Astrocyte (in vitro differentiated cells and primary cell): ENCODE measurements around the gene ASPRV1.

Source experiments
- CTCF ChIP-seq: IDR thresholded peaks from 2 replicates; pipeline ENCODE4 v1.5.1; 2011; ENCODE audit warnings: low read depth, mild to moderate bottlenecking, inconsistent platforms, low read length, moderate library complexity; ENCODE audit not compliant: insufficient read depth
- EZH2 ChIP-seq: IDR thresholded peaks from 2 replicates; pipeline ENCODE4 v1.6.1; 2012; ENCODE audit warnings: mild to moderate bottlenecking, low read length, inconsistent platforms; ENCODE audit not compliant: insufficient read depth

GRCh38 chr2:69965756-69966445, 4.5 kb upstream of the ASPRV1 start:
- TF ChIP-seq CTCF = no peak
- no peak for TF ChIP-seq EZH2
